ENCODE measurements around the gene SLC25A34.

SLC25A34 gene

DNA sequence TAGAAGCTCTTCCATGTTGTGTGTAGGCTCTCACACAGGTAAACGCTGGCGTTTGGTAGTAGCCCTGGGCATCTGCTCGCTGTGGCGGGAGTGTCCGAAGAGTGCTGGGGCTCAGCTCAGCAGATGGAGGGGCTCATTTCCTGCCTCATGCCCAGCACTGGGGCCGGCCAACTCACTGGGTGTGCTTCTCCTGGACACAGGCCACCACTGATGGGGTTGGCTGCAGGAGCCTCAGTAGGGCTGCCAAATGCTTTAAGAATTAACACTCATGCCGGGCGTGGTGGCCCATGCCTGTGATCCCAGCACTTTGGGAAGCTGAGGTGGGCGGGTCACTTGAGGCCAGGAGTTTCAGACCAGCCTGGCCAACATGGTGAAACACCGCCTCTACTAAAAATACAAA lies 50.5 kb downstream of the SLC25A34 start:
- DNase-seq, result no peak

DNA sequence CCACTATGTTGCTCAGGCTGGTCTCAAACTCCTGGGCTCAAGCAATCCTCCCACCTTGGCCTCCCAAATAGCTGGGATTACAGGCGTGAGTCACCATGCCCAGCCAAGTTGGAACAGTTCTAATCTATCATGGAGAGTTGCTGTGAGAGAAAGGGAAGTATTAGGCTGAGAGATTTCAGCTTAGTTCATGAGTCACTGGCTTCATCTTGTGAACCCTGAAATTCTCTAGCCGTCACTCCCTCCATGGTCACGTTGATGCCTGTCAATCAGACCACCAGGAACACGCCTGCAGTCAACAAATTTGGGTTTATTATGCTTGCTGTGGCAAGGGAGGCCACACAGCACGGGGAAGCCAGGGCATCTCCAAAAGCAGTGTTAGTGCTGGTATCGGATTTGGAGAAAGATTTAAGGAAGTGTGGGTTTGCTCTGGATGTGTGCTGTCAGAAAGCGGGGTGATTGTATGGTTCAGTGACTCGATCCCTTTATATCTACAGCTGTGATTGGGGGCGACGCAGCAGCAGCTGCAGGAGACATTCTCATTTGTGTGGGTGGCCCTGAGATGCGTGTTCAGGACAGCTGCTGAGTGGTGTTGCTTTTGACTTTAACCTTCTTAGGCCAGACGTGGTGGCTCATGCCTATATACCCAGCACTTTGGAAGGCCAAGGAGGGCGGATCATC lies 52.7 kb downstream of the SLC25A34 start:
- DNase-seq, result no peak
